HG03108 (cell line): ENCODE measurements around the gene ADAMTS8.

Experiments
- ATAC-seq: cut with Tn5 transposase; IDR thresholded peaks from one replicate; pipeline ENCODE4 v1.9.1; 2021; ENCODE audit warnings: moderate library complexity; ENCODE audit not compliant: unreplicated experiment

The ADAMTS8 gene

DNA sequence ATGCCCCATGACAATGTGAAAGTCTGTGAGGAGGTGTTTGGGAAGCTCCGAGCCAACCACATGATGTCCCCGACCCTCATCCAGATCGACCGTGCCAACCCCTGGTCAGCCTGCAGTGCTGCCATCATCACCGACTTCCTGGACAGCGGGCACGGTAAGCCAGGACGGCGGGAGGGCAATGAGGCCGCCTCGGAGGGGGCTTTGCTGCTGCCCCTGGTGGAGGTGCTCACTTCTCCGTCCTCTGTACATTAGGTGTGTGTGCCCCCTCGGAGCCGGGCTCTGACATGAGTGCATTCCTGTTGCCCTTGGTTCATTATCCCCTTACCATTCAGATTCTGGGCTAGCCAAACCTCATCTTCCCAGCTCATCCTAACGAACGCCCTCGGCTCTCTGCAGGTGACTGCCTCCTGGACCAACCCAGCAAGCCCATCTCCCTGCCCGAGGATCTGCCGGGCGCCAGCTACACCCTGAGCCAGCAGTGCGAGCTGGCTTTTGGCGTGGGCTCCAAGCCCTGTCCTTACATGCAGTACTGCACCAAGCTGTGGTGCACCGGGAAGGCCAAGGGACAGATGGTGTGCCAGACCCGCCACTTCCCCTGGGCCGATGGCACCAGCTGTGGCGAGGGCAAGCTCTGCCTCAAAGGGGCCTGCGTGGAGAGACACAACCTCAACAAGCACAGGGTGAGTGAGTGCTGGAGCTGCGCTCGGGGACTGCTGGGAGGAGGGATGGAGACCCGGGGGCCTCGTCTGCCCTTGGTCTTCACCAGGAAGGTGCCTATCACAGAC lies 33.9 kb upstream of the ADAMTS8 start:
- ATAC-seq = no peak

DNA sequence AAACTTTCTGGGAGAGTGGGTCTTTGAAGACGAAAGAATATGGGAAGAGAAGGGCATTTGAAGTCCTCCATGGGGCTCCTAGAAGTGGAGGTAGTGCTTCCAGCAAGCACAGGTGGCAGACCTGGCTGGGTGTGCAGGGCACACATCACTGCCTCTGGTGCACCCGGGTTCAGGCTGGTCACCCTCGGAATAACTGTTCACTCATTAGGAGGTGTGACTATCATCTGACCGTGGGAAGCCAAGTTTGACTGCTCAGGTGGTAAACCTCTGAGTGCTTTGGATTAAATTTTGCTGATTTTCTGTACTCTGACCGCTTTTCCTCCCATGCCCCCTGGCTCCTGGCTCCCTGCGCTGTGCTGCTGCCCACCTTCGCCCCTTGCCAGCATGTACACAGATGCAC lies 31.1 kb upstream of the ADAMTS8 start:
- ATAC-seq = no peak

DNA sequence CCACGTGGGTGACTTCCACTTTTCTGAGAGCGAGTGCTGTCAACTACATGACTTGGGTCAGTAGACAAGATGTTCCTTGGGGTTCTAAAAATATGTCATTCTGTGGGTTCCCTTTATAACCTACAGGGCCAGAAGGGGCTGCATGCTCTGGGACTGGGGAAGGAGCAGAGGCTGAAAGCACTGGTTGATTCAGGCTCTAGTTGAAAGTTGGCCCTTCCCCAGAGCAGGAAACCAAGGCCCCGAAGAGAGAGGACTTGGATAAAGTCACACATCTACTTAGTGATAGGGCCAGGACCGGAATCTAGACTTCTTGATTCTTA lies 30.0 kb upstream of the ADAMTS8 start:
- no peak for ATAC-seq

DNA sequence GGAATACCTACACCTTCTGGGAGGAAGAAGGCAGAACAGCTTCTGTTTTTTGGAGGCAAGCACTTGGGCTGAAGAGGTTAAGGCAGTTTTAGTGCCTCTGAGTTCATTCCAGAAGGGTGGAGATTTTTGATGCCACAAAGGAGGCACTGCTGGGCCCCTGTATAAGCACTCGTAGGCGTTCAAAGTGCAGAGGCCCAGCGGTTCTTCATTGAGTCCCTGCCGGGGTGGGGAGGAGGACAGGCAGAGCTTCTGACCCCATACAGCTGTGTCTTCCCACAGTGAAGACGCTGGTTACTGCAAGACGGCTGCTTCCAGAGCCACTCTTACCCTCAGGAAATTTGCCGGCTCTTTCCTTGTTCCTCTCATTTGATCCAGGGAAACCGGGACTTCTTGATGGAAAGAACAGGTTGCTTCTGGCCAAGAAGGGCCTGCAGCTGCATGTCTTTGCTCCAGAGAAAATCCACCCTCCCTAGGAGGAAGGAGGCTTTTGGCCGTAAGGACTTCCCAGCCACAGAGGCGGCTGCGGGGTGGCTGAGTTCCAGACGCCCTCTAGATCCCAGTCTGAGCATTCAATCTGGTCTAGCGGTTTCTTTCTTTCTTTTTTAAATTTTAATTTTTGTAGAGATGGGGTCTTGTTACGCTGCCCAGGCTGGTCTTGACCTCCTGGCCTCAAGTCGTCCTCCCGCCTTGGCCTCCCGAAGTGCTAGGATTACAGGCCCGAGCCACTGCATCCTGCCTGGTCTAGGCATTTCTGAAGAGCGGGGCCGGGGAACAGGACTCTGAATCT lies 29.4 kb upstream of the ADAMTS8 start:
- no peak for ATAC-seq

DNA sequence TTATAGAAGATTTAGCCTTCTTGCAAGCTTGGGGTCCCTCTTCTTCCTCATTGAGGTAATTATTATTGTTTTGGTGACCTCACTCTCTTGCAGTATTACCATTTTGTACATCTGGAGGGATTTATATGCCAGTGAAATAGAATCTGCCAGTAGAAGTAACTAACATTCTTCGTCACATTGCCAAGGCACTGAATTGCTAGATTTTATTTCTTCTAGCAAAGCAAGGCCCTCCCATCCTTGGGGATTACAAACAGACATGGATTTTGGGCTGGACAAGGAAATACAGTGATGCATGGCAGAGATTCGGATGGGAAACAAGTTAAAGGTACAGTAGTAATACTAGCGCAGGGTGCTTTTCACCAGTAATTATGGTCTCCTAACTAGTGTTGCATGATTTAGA lies 27.9 kb upstream of the ADAMTS8 start:
- no peak for ATAC-seq

DNA sequence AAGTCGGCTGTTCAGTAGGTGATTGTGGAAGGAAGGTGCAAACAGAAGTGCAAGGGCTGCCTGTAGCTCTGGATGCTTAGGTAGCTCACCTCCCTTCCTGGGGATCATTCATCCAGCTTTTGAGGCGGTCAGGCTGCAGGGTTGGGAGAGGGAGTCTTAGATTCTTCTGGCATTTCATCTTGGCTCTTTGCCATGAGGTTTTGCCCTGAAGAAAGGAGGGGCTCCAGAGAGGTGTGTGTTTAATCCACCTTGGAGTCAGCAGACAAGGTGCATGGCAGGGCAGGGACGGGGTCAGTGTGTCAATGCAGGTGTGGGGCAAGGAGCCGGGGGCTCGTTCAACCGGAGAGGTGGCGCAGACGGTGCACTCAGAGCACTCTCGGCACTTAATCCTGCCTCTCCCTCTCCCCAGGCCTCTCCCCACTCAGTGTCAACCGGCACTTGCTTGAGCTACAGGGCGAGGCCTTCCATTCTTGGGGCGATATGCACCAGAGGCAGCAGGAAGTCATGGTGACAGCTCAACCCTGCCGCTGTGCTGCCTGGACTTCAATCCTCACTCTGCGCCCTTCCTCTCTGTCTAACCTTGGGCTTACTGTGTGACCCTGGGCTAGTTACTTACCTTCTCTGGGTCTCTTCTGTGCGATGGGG lies 27.2 kb upstream of the ADAMTS8 start:
- no peak for ATAC-seq

DNA sequence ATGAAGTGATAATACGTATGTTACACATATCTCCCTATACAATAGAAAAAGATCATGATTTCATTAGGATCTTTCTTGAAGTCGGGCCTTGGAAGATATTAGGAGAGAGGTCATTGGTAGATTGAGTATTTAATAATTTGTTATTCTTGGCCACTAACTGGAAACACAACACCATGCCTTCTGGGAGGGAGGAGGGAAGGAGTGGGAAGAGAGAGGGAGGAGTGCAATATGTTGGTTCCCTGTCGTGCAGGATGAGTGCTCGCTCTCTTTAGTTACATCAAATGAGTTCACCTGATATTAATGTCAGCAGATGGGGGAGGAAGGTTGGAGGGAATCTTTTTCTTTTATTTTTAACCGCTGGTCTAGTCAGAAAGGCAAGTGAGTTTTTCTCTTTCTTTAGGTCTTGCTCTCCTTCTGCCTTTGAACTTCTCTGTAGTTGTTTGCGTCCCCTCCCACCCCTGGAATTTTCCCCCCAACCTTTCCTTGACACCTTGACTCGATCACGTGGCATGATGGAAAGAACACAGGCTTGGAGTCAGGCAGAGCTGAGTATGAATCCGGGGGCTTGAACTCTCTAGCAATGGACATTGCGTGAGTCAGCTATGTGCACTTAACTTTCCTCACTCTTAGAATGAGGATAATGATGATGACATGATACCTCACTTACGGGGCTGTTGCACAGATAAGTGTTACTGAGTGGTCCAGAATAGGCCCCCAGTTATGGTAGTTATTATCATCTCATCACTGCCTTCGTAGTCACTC lies 26.3 kb upstream of the ADAMTS8 start:
- ATAC-seq = no peak

DNA sequence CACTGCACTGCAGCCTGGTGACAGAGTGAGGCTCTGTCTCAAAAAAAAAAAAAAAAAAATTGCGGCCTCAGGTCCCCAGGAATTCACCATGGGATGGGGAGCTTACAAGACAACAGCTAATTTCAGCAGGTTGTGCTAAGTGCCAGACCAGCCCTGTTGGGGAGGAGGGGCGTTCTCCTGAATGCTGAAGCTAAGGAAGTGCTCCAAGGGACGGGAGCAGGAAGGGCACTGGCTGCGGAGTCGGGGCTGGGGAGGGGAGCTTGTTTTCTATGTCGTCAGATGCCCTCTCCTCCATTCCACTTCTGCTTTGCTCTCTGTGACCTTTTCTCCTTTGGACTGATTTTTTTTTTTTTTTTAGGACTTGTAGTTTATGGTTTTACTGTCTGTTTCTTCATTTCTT lies 24.5 kb upstream of the ADAMTS8 start:
- no peak for ATAC-seq

DNA sequence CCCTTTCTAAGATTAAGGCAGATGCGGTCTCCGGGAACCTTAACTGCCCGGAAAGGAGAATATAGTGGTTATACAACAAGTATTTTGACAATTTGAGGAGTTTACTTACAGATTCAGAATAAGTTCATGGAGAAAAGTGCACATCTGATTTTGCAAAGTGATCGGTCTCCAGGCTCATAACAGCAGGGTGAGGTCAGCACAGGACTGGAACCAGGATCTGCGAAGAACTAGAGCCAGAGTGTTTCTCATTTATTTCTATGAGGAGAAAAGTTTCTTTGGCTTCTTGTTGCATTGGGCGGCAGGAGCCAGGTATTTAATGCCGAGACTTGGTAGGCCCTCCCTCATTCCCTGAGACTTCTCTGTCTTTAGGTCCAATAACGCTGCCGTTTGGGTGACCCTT lies 23.8 kb upstream of the ADAMTS8 start:
- no peak for ATAC-seq

DNA sequence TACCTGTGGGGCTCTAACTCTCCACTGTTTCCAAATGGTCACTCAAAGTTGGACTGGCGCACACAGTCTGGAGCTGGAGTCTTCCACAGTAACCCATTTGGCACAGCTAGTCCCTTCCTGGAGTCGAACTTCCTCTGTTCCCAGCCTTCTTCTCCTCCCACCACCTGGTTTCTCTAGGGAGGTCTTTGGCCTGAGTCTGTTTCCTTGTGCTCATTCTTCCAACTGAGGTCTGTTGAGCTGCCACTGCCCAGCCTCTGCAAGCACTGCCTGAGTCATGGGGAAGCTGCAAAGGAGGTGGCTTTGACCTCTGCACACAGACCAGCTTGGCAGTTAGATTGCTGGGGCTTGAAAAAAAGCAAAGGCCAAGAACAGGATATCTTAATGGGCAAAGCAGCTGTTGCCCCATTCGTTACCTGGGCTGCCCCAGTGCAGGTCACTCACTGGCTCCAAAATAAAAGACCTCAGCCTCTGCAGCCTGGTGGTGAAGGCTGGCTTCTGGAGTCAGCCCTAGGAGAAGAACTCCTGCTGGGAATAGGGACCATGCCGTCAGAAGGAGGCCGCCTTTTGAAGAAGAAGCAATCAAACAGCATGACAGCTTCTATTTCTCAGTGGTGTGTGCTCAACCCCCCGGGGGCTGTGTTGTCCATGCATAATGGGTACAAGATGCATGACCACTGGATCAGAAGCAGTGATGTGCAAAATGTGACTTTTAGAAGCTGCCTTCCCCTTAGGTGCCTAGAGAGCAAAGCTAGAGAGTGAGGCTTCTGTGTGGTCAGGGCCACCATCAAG lies 23.0 kb upstream of the ADAMTS8 start:
- ATAC-seq = no peak

DNA sequence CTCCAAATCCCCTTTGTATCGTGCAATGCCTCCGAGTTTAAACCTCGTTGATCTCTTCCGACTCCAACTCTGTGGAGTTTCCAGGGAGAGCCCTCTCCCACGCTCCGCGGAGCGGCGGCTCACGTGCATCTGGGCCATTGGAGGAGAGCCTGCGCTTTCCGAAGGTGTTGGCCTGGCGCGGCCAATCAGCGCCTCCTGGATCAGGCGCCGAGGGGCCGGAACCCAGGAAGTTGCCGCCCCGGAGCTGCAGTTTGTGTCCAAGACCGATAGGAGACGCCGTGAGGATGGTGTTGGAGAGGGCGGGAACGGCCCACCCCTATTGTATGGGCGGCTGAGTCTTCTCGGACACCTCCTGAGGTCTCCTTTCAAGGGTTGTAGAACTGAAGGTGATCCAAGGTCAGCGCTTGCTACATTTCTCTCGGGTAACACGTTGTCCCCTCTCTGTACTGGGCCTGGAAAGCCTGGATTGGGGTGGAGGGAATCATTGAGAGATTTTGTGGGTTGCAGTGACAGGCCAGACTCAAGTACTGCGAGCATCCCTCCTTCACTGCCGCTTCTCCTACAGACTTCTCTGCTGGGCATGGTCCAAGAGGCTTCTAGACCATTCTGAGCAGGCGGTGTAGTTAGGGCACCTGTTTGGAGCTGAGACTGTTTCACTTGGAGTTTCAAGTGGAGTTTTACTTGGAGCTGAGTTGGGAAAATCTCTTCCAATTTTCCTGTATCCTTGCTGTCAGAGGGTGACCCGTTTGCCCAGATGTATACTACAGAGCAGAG lies 21.8 kb upstream of the ADAMTS8 start:
- no peak for ATAC-seq

DNA sequence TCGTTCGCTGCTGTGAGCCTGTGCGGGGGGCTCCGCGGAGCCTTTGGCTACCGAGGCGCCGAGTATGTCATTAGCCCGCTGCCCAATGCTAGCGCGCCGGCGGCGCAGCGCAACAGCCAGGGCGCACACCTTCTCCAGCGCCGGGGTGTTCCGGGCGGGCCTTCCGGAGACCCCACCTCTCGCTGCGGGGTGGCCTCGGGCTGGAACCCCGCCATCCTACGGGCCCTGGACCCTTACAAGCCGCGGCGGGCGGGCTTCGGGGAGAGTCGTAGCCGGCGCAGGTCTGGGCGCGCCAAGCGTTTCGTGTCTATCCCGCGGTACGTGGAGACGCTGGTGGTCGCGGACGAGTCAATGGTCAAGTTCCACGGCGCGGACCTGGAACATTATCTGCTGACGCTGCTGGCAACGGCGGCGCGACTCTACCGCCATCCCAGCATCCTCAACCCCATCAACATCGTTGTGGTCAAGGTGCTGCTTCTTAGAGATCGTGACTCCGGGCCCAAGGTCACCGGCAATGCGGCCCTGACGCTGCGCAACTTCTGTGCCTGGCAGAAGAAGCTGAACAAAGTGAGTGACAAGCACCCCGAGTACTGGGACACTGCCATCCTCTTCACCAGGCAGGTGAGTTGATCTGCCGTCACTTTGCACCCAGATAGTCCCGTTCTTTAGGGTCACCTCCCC lies 21.0 kb upstream of the ADAMTS8 start:
- no peak for ATAC-seq

DNA sequence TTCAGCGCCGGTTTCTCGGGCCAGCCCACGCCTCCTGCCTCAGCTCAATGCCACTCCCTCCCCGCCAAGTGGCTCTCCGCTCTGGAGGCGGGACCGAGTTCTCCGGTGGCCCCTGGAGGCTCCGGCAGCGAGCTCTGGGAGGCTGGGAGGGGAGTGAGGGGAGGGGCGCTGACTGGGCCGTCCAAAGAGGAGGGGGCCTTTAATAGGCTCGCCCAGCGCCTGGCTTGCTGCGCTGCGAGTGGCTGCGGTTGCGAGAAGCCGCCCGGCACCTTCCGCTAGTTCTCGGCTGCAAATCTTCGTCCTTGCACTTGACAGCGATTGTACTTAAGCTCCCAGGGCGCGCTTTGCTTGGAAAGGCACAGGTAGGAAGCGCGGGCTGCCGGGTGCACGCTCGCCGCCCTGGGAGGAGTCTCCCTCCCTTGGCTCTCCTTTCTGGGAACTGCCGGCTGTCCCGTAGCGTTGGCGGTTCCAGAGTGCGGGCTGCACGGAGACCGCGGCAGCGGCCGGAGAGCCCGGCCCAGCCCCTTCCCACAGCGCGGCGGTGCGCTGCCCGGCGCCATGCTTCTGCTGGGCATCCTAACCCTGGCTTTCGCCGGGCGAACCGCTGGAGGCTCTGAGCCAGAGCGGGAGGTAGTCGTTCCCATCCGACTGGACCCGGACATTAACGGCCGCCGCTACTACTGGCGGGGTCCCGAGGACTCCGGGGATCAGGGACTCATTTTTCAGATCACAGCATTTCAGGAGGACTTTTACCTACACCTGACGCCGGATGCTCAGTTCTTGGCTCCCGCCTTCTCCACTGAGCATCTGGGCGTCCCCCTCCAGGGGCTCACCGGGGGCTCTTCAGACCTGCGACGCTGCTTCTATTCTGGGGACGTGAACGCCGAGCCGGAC lies 20.3 kb upstream of the ADAMTS8 start, which contains the start of gene ADAMTS15:
Gene ADAMTS15, plus strand, starts transcription at position 230 of the 894 bp plus-strand sequence. Its CDS starts 329 bp downstream, at position 559.
- no peak for ATAC-seq

DNA sequence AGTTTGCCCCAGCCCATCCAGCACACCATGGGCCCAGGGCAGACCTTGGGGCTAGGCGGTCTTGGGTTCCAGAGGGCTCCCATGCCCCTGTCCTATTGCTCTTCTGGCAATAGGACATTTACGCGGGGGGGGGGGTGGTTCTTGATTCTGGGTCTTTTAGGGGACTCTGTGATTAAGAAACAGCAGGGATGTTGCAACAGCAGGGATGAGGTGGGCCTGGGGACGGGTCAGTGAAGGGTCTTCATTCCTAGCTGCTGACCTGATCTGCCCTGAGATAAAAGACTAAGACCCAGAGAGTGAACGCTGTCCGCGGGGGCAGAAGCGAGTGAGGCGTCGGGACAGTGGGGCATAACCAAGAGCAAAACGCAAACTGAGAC lies 19.6 kb upstream of the ADAMTS8 start:
- no peak for ATAC-seq

DNA sequence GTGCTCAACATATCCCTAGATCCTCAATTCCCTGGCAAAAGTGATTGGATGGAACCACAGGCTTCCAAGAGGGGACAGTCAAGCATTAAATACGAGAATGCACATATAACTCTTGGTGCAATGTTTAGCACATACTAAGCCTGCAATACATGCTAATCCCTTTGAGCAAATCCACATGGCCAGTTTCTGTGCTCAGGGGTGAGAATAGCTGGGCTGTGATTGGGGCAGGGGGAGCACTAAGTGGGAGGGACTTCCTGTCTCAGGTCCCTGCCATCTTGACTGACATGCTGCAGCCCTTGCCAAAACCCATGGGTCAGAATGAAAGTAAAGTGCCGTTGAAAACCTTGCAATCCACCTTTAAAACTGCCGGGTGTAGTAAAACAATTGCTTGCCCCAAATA lies 17.4 kb upstream of the ADAMTS8 start:
- no peak for ATAC-seq

DNA sequence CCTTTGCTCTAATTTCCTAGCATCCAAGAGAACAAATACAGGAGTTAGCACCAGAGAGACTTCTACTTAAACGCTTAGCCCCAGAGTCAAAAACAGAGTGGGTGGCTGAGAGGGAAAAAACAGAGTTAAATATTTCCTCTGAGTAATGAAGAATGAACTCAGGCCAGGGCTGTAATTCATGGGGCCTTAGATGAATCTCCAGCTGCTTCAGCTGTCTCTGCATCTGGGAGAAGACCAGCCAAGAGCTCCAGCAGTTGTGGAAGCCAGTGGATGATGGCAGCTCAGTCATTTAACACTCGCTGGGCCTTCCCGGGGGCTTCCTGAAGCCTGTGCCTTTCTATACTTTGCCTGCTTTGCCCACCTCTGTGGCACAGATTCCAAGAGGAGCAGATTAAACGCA lies 14.3 kb upstream of the ADAMTS8 start:
- ATAC-seq = no peak

DNA sequence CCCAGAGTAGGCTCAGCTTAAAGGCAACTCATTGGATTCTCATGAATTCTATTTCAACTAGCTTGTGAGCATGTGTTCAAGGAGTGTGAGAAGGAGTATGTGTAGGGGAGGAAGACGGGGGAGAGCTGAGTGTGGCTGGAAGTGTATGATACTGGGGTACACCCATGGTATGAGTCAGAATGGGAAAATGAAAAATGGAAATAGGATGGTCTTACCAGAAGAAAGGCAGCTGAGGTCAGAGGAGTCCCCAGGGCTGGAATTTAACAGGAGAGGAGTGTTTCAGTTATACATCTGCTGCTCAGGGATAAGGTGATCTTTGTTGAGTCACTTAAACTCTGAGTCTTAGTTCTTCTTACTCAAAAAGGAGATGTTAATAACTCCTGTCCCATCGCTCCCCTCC lies 13.3 kb upstream of the ADAMTS8 start:
- no peak for ATAC-seq

DNA sequence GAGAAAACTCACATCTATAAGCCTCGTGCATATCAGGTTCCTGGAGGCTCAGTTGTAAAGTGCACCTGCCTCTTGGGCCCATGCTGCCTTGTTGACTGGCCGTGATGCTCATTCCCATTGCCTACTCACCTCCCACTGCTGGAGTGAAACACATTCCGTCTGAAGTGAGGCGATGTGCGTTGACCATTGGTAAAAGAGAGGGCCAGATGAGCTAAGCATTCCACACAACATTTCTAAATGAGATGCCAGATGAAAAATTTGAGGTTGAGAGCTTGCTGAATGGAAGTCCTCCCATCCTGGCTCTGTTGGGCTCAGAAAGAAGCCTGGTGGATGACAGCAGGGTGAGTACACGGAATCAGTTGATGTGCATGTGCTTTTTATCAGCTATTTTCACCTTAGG lies 11.5 kb upstream of the ADAMTS8 start:
- no peak for ATAC-seq
